WTC11 (cell line): ENCODE results near the gene SRPK1. TPM values are rescaled to one million over a fixed set of nuclear protein-coding genes. Genes with fewer than 3 reads are reported as not detected.

ENCODE experiments used
- ATAC-seq: fragments of 200-7000 bp; cut with Tn5 transposase; 2 replicates; pipeline ENCODE4 v1.10.0; 2021; ENCODE audit warnings: mild to moderate bottlenecking, moderate library complexity
- CTCF ChIA-PET: fragments of 300-600 bp; sonication (Branson Sonifier 250); formaldehyde crosslinking; loops from one replicate; lab custom pipeline; 2021; ENCODE audit warnings: antibody characterized with exemption; lab: Charles Lee
- POLR2A ChIA-PET: fragments of 350-600 bp; sonication (Branson Sonifier 250); formaldehyde crosslinking; loops from one replicate; lab custom pipeline; 2021; ENCODE audit warnings: antibody characterized with exemption; lab: Charles Lee
- DNase-seq: peaks from one replicate; pipeline ENCODE4 v3.0.0; 2021; ENCODE audit warnings: low spot score
- H3K27ac Mint-ChIP-seq: 2 replicates; pipeline ENCODE4 v1.8.0; 2021; ENCODE audit warnings: mixed read lengths
- H3K27me3 Mint-ChIP-seq: 2 replicates; pipeline ENCODE4 v1.8.0; 2021; ENCODE audit warnings: low read depth, mild to moderate bottlenecking, moderate library complexity, mixed read lengths
- H3K36me3 Mint-ChIP-seq: 2 replicates; pipeline ENCODE4 v1.8.0; 2021; ENCODE audit warnings: mixed read lengths
- H3K4me1 Mint-ChIP-seq: 2 replicates; pipeline ENCODE4 v1.8.0; 2022; ENCODE audit warnings: mixed read lengths
- H3K4me3 Mint-ChIP-seq: 2 replicates; pipeline ENCODE4 v1.8.0; 2021; ENCODE audit warnings: mild to moderate bottlenecking, moderate library complexity, mixed read lengths
- H3K9me3 Mint-ChIP-seq: 2 replicates; pipeline ENCODE4 v1.8.0; 2021; ENCODE audit warnings: mixed read lengths
- ATF1 ChIP-seq: sonication (generic); formaldehyde crosslinking; IDR thresholded peaks from 2 replicates; pipeline ENCODE4 v1.8.1; 2023; ENCODE audit warnings: mild to moderate bottlenecking, moderate library complexity, missing genetic modification reagents
- CBFB ChIP-seq: sonication (generic); formaldehyde crosslinking; IDR thresholded peaks from 2 replicates; pipeline ENCODE4 v1.8.1; 2022; ENCODE audit warnings: mild to moderate bottlenecking, low read depth, missing genetic modification reagents
- CTCF ChIP-seq: fragments of 200-600 bp; IDR thresholded peaks from 2 replicates; pipeline ENCODE4 v1.8.0; 2022; ENCODE audit warnings: antibody characterized with exemption
- FOXP1 ChIP-seq: sonication (generic); formaldehyde crosslinking; IDR thresholded peaks from 2 replicates; pipeline ENCODE4 v1.8.0; 2022; ENCODE audit warnings: missing genetic modification reagents, mild to moderate bottlenecking, moderate library complexity, borderline replicate concordance
- IRF2 ChIP-seq: sonication (generic); formaldehyde crosslinking; IDR thresholded peaks from 2 replicates; pipeline ENCODE4 v1.8.0; 2022; ENCODE audit warnings: low read depth, missing genetic modification reagents, borderline replicate concordance
- JUN ChIP-seq: sonication (generic); formaldehyde crosslinking; IDR thresholded peaks from 2 replicates; pipeline ENCODE4 v1.8.0; 2023; ENCODE audit warnings: mild to moderate bottlenecking, missing genetic modification reagents
- KAT7 ChIP-seq: sonication (generic); formaldehyde crosslinking; IDR thresholded peaks from 2 replicates; pipeline ENCODE4 v1.8.1; 2023; ENCODE audit warnings: missing genetic modification reagents, mild to moderate bottlenecking, borderline replicate concordance
- MXD4 ChIP-seq: fragments of 250-450 bp; sonication (Bioruptor Pico); IDR thresholded peaks from 2 replicates; pipeline ENCODE4 v1.8.0; 2021; ENCODE audit warnings: mild to moderate bottlenecking, moderate library complexity, borderline replicate concordance
- NFYB ChIP-seq: sonication (generic); formaldehyde crosslinking; conservative IDR thresholded peaks from 2 replicates; pipeline ENCODE4 v1.8.0; 2022; ENCODE audit warnings: low read depth, missing genetic modification reagents
- OVOL2 ChIP-seq: fragments of 250-450 bp; sonication (Bioruptor Pico); IDR thresholded peaks from 2 replicates; pipeline ENCODE4 v1.9.0; 2021; ENCODE audit warnings: mild to moderate bottlenecking, borderline replicate concordance
- SMAD3 ChIP-seq: sonication (generic); formaldehyde crosslinking; IDR thresholded peaks from 2 replicates; pipeline ENCODE4 v1.8.0; 2022; ENCODE audit warnings: missing genetic modification reagents, mild to moderate bottlenecking, borderline replicate concordance
- SMAD4 ChIP-seq: sonication (generic); formaldehyde crosslinking; IDR thresholded peaks from 2 replicates; pipeline ENCODE4 v1.8.0; 2022; ENCODE audit warnings: mild to moderate bottlenecking, missing genetic modification reagents
- ZNF121 ChIP-seq: sonication (generic); formaldehyde crosslinking; IDR thresholded peaks from 2 replicates; pipeline ENCODE4 v1.8.0; 2023; ENCODE audit warnings: missing genetic modification reagents
- ZNF219 ChIP-seq: sonication (generic); formaldehyde crosslinking; IDR thresholded peaks from 2 replicates; pipeline ENCODE4 v1.8.0; 2023; ENCODE audit warnings: missing genetic modification reagents, mild to moderate bottlenecking, borderline replicate concordance
- ZNF232 ChIP-seq: sonication (generic); formaldehyde crosslinking; IDR thresholded peaks from 2 replicates; pipeline ENCODE4 v1.8.0; 2022; ENCODE audit warnings: mild to moderate bottlenecking, missing genetic modification reagents
- ZNF263 ChIP-seq: sonication (generic); formaldehyde crosslinking; IDR thresholded peaks from 2 replicates; pipeline ENCODE4 v1.8.1; 2022; ENCODE audit warnings: low read depth, mild to moderate bottlenecking, moderate library complexity, missing genetic modification reagents
- total RNA-seq: library from RNA; stranded (reverse); gene quantifications from 3 replicates; pipeline ENCODE4 v1.2.3, GENCODE V29; 2021
- TF ChIP-seq, protein P1 (sequence below): fragments of 250-450 bp; sonication (Bioruptor Pico); IDR thresholded peaks from 2 replicates; pipeline ENCODE4 v2.1.2; 2022; ENCODE audit warnings: mild to moderate bottlenecking, moderate library complexity
- TF ChIP-seq, protein P2 (sequence below): sonication (generic); formaldehyde crosslinking; conservative IDR thresholded peaks from 2 replicates; pipeline ENCODE4 v1.8.1; 2022; ENCODE audit warnings: mild to moderate bottlenecking, missing genetic modification reagents
- TF ChIP-seq, protein P3 (sequence below): sonication (generic); formaldehyde crosslinking; IDR thresholded peaks from 2 replicates; pipeline ENCODE4 v1.8.1; 2023; ENCODE audit warnings: mild to moderate bottlenecking, missing genetic modification reagents
- TF ChIP-seq, protein P4 (sequence below): fragments of 250-450 bp; sonication (Bioruptor Pico); IDR thresholded peaks from 2 replicates; pipeline ENCODE4 v1.9.0; 2021; ENCODE audit warnings: moderate library complexity, mild to moderate bottlenecking, inconsistent platforms, borderline replicate concordance
- TF ChIP-seq, protein P5 (sequence below): fragments of 250-450 bp; sonication (Bioruptor Pico); IDR thresholded peaks from 2 replicates; pipeline ENCODE4 v1.9.0; 2021; ENCODE audit warnings: mild to moderate bottlenecking, borderline replicate concordance
- TF ChIP-seq, protein P6 (sequence below): sonication (generic); formaldehyde crosslinking; IDR thresholded peaks from 2 replicates; pipeline ENCODE4 v1.8.0; 2023; ENCODE audit warnings: missing genetic modification reagents
- TF ChIP-seq, protein P7 (sequence below): sonication (generic); formaldehyde crosslinking; IDR thresholded peaks from 2 replicates; pipeline ENCODE4 v1.8.1; 2023; ENCODE audit warnings: mild to moderate bottlenecking, missing genetic modification reagents, moderate library complexity

Gene SRPK1
- total RNA-seq, 1 experiment from 2014 or later = 100.0 TPM

DNA sequence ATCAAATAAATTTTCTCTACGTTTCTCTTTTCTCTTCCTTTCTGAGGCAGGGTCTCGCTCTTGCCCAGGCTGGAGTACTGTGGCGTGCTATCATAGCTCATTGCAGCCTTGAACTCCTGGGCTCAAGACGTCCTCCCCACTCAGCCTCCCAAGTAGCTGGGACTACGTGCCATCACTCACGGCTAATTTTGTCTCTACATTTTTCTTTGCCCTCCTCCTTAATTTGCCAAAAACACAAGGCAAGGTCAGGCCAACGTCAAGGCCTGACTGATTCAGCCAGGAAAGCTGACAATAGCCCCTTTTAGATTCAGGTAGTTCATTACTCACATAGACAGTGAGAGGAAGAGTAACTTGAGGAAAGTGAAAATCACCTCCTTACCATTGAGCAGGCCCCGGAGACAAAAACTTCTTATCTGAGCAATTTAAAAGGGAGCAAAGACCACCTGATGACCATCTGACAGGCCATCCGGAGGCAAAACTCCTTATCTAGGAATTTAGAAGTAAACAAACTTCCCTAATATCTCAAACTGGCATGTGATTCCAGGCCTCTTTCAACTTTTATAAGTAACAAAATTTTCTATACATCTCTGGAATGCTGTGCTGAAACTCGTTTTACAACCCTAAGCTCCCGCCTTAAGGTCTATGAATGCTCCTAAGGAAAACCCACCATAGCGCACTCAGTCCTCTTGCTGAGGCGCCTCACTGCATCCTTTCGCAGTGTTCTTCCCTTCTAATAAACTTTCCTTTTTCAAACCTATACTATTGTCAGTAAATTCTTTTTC is 42.1 kb upstream of the SRPK1 start:
- H3K9me3 Mint-ChIP-seq = no peaks in the 10 kb centered on the region
- H3K27me3 Mint-ChIP-seq = no peaks in the 10 kb centered on the region
- POLR2A ChIA-PET = no interaction called here
- DNase-seq (no peak), ATAC-seq (no peak)
- H3K27ac Mint-ChIP-seq = no peak overlapping the region
- no peaks in the 10 kb centered on the region for H3K36me3 Mint-ChIP-seq
- peaks cover 4% of the 10 kb centered on the region for H3K4me1 Mint-ChIP-seq
- no peak for TF ChIP-seq FOXP1 (CRISPR knock-in tag)
- TF ChIP-seq, protein P1, sequence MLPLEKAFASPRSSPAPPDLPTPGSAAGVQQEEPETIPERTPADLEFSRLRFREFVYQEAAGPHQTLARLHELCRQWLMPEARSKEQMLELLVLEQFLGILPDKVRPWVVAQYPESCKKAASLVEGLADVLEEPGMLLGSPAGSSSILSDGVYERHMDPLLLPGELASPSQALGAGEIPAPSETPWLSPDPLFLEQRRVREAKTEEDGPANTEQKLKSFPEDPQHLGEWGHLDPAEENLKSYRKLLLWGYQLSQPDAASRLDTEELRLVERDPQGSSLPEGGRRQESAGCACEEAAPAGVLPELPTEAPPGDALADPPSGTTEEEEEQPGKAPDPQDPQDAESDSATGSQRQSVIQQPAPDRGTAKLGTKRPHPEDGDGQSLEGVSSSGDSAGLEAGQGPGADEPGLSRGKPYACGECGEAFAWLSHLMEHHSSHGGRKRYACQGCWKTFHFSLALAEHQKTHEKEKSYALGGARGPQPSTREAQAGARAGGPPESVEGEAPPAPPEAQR (CRISPR knock-in tag) = no peak
- TF ChIP-seq IRF2 (CRISPR knock-in tag) = no peak
- no peak for TF ChIP-seq ZNF121
- TF ChIP-seq ZNF263 (CRISPR knock-in tag) = no peak
- TF ChIP-seq, protein P2, sequence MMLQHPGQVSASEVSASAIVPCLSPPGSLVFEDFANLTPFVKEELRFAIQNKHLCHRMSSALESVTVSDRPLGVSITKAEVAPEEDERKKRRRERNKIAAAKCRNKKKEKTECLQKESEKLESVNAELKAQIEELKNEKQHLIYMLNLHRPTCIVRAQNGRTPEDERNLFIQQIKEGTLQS (CRISPR knock-in tag) = no peak
- TF ChIP-seq OVOL2 = no peak
- TF ChIP-seq SMAD3 (CRISPR knock-in tag) = no peak
- TF ChIP-seq NFYB (CRISPR knock-in tag) = no peak
- TF ChIP-seq ATF1 (CRISPR knock-in tag) = no peak
- TF ChIP-seq SMAD4 (CRISPR knock-in tag) = no peak
- TF ChIP-seq KAT7 (CRISPR knock-in tag) = no peak
- no peak for TF ChIP-seq ZNF232 (CRISPR knock-in tag)
- no peak overlapping the region for H3K4me3 Mint-ChIP-seq
- CTCF ChIA-PET = interaction anchor here (0.6 kb wide), 1 partner anchor 12 kb away, joined by 3 read pairs; no protein-coding TSS in a partner anchor

DNA sequence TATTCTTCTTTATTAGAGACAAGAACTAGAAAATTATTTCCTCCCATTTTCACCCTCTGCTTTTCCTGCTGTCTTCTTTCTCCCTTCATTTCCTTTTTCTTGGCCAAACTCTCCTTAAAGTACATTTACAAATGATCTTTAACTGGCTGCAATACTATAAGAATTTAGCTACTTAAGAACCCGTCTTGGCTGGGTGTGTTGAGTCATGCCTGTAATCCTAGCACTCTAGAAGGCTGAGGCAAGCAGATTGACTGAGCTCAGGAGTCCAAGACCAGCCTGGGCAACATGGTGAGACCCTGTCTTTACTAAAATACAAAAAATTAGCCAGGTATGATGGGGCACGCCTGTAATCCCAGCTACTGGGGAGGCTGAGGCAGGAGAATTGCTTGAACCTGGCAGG is 39.3 kb upstream of the SRPK1 start:
- H3K27me3 Mint-ChIP-seq = no peaks in the 10 kb centered on the region
- DNase-seq (no peak), ATAC-seq (no peak)
- no peak overlapping the region for H3K4me3 Mint-ChIP-seq
- CTCF ChIA-PET = no interaction called here
- H3K36me3 Mint-ChIP-seq = no peaks in the 10 kb centered on the region
- POLR2A ChIA-PET = no interaction called here
- H3K9me3 Mint-ChIP-seq = no peaks in the 10 kb centered on the region
- H3K27ac Mint-ChIP-seq = no peak overlapping the region
- no peaks in the 10 kb centered on the region for H3K4me1 Mint-ChIP-seq
- TF ChIP-seq ZNF219 (CRISPR knock-in tag) = no peak
- TF ChIP-seq CTCF = no peak
- TF ChIP-seq JUN (CRISPR knock-in tag) = no peak
- TF ChIP-seq, protein P3, sequence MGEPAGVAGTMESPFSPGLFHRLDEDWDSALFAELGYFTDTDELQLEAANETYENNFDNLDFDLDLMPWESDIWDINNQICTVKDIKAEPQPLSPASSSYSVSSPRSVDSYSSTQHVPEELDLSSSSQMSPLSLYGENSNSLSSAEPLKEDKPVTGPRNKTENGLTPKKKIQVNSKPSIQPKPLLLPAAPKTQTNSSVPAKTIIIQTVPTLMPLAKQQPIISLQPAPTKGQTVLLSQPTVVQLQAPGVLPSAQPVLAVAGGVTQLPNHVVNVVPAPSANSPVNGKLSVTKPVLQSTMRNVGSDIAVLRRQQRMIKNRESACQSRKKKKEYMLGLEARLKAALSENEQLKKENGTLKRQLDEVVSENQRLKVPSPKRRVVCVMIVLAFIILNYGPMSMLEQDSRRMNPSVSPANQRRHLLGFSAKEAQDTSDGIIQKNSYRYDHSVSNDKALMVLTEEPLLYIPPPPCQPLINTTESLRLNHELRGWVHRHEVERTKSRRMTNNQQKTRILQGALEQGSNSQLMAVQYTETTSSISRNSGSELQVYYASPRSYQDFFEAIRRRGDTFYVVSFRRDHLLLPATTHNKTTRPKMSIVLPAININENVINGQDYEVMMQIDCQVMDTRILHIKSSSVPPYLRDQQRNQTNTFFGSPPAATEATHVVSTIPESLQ = no peak
- no peak for TF ChIP-seq MXD4 (CRISPR knock-in tag)
- TF ChIP-seq, protein P4, sequence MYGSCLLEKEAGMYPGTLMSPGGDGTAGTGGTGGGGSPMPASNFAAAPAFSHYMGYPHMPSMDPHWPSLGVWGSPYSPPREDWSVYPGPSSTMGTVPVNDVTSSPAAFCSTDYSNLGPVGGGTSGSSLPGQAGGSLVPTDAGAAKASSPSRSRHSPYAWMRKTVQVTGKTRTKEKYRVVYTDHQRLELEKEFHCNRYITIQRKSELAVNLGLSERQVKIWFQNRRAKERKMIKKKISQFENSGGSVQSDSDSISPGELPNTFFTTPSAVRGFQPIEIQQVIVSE (CRISPR knock-in tag) = no peak
- TF ChIP-seq, protein P5, sequence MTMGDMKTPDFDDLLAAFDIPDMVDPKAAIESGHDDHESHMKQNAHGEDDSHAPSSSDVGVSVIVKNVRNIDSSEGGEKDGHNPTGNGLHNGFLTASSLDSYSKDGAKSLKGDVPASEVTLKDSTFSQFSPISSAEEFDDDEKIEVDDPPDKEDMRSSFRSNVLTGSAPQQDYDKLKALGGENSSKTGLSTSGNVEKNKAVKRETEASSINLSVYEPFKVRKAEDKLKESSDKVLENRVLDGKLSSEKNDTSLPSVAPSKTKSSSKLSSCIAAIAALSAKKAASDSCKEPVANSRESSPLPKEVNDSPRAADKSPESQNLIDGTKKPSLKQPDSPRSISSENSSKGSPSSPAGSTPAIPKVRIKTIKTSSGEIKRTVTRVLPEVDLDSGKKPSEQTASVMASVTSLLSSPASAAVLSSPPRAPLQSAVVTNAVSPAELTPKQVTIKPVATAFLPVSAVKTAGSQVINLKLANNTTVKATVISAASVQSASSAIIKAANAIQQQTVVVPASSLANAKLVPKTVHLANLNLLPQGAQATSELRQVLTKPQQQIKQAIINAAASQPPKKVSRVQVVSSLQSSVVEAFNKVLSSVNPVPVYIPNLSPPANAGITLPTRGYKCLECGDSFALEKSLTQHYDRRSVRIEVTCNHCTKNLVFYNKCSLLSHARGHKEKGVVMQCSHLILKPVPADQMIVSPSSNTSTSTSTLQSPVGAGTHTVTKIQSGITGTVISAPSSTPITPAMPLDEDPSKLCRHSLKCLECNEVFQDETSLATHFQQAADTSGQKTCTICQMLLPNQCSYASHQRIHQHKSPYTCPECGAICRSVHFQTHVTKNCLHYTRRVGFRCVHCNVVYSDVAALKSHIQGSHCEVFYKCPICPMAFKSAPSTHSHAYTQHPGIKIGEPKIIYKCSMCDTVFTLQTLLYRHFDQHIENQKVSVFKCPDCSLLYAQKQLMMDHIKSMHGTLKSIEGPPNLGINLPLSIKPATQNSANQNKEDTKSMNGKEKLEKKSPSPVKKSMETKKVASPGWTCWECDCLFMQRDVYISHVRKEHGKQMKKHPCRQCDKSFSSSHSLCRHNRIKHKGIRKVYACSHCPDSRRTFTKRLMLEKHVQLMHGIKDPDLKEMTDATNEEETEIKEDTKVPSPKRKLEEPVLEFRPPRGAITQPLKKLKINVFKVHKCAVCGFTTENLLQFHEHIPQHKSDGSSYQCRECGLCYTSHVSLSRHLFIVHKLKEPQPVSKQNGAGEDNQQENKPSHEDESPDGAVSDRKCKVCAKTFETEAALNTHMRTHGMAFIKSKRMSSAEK (CRISPR knock-in tag) = no peak
- TF ChIP-seq, protein P6, sequence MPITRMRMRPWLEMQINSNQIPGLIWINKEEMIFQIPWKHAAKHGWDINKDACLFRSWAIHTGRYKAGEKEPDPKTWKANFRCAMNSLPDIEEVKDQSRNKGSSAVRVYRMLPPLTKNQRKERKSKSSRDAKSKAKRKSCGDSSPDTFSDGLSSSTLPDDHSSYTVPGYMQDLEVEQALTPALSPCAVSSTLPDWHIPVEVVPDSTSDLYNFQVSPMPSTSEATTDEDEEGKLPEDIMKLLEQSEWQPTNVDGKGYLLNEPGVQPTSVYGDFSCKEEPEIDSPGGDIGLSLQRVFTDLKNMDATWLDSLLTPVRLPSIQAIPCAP (CRISPR knock-in tag) = no peak
- TF ChIP-seq, protein P7, sequence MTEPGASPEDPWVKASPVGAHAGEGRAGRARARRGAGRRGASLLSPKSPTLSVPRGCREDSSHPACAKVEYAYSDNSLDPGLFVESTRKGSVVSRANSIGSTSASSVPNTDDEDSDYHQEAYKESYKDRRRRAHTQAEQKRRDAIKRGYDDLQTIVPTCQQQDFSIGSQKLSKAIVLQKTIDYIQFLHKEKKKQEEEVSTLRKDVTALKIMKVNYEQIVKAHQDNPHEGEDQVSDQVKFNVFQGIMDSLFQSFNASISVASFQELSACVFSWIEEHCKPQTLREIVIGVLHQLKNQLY (CRISPR knock-in tag) = no peak
- no peak for TF ChIP-seq IRF2 (CRISPR knock-in tag)
- no peak for TF ChIP-seq CBFB (CRISPR knock-in tag)
